Adrenal gland (tissue), 12 donors: ENCODE data around the gene TLK1. TPM values are rescaled to one million over a fixed set of nuclear protein-coding genes. Genes with fewer than 3 reads are reported as not detected.

Experiments used
- DNase-seq, 7 donors: peaks; one replicate each; pipeline ENCODE4 v3.0.0-alpha.2; 2019 to 2020
- H3K27ac ChIP-seq, 5 donors: fragments of 200-600 bp; sonication (generic) in 4 of 5; 1 replicate in 3 of 5; 2 replicates in 2 of 5; pipeline versions ENCODE4 v1.5.1 to v1.8.0; 2016 to 2020; ENCODE audit warnings: mild to moderate bottlenecking in 1 of 5
- H3K27me3 ChIP-seq: fragments of 200-600 bp; 2 replicates; pipeline ENCODE4 v1.8.0; 2021
- H3K36me3 ChIP-seq, 2 donors: fragments of 200-600 bp; replicated peaks in 1 of 2; 1 replicate in 1 of 2; 2 replicates in 1 of 2; pipeline versions ENCODE4 v1.5.1 to v1.8.0; 2018 to 2022
- H3K4me1 ChIP-seq, 2 donors: fragments of 200-600 bp; replicated peaks in 1 of 2; 1 replicate in 1 of 2; 2 replicates in 1 of 2; pipeline versions ENCODE4 v1.5.1 to v1.8.0; 2018 to 2021
- H3K4me3 ChIP-seq, 4 donors: fragments of 200-600 bp; sonication (generic) in 3 of 4; one replicate each; pipeline ENCODE4 v1.5.1; 2016 to 2018
- H3K9me3 ChIP-seq, 3 donors: fragments of 200-600 bp; sonication (generic) in 1 of 3; replicated peaks in 1 of 3; 1 replicate in 2 of 3; 2 replicates in 1 of 3; pipeline versions ENCODE4 v1.5.1 to v1.8.0; 2016 to 2021
- POLR2A ChIP-seq, 2 donors: fragments of 450-650 bp; IDR thresholded peaks; one replicate each; pipeline ENCODE4 v1.6.1; 2017; ENCODE audit warnings: antibody characterized with exemption in 2 of 2, mild to moderate bottlenecking in 2 of 2, moderate library complexity in 1 of 2
- WGBS, 4 donors: extraction: QIAGEN DNeasy Blood & Tissue Kit in 2 of 4; methylation state at CpG; one replicate each; pipeline versions ENCODE4 v1.1.5 to v1.1.7; 2013 to 2017; 5-methylcytosine and 5-hydroxymethylcytosine counted together
- intact Hi-C, 2 donors: fragments of 100-400 bp; cut with DNase I; formaldehyde crosslinking; loops; one replicate each; pipeline versions ENCODE4 v1.14.1 to v1.15.0; 2022 to 2023
- polyA plus RNA-seq, 3 donors: library from polyadenylated mRNA; stranded (reverse); fragments of 200-250 nt in 2 of 3; fragments of 350-450 nt in 1 of 3; fragmentation: Illumina TruSeq in 1 of 3; extraction: RNeasy Lipid Tissue Mini Kit (QIAGEN cat#74804) in 1 of 3; gene quantifications; one replicate each; pipeline ENCODE4 v1.2.3, GENCODE V29; 2013 to 2014
- total RNA-seq, 9 donors: library from RNA; depleted of rRNA in 4 of 9; stranded (reverse); fragments of >200 nt in 4 of 9; fragments of 120-200 nt in 1 of 9; fragmentation: NEBNext Ultra II Directional in 1 of 9; extraction: Animal tissue kit (Norgen Biotek cat#: 25700) in 1 of 9; gene quantifications; one replicate each; pipeline versions ENCODE4 v1.1.0 to v1.2.4, GENCODE V29; 2013 to 2023
- TF ChIP-seq, protein P1 (sequence below), 6 experiments: fragments of 450-650 bp in 4 of 6; fragments of 200-600 bp in 2 of 6; sonication (generic) in 1 of 6; IDR thresholded peaks; 1 replicate in 5 of 6; 2 replicates in 1 of 6; pipeline versions ENCODE4 v1.5.1 to v1.8.0; 2016 to 2021; ENCODE audit warnings: antibody characterized with exemption in 6 of 6, mild to moderate bottlenecking in 2 of 6, moderate library complexity in 1 of 6
- donor health status: healthy with polysubstance abuse.
- donor health status: Bipolar disorder and iron deficiency.
- donor health status: DM: yes; HTN: yes; CAD: no.
- donor health status: DM: no; HTN: no; CAD: no.
- donor health status: DM: no; HTN: no; CAD: no.
- donor health status: DM: yes; HTN: yes; CAD: no.

Gene TLK1
- total and polyA plus RNA-seq, 12 donors, result 16.5 to 84.0 (median 47.3) TPM

DNA sequence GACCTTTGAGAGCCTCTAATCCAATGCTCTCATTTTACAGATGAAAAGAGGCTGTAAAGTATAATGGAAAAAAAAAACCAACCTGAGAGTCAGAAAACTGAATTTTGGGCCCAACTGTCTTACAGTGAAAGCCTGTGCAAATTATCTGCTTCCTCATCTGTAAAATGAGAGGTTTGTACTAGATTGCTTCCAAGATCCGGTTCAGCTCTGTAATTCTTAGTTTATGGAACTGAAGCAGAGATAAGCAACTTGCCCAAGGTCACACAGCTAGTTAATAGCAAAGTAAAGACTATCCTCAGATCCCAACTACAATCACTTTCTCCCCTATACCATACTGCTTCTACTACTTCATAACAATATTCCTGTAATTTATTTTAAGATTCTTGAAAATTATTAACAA is 6.3 kb downstream of the TLK1 start:
- intact Hi-C loops, result no loop called here
- Histone ChIP-seq H3K4me1 (peaks cover 25 to 66% of the 10 kb centered on the region in 2 donors), H3K36me3 (no peaks in the 10 kb centered on the region), H3K9me3 (no peaks in the 10 kb centered on the region), H3K27me3 (no peaks in the 10 kb centered on the region), H3K4me3 (peak overlapping the region in 1 of 4 donors; percentile 7), H3K27ac (peak overlapping the region in 2 of 5 donors; percentile 41 to 57)
- DNase-seq, result peak in 1 of 7 donors; percentile 22
- 6 to 21% (median 9%) methylated on average over 1 of the region's 1 CpG for WGBS, 4 donors
- TF ChIP-seq, protein P1, sequence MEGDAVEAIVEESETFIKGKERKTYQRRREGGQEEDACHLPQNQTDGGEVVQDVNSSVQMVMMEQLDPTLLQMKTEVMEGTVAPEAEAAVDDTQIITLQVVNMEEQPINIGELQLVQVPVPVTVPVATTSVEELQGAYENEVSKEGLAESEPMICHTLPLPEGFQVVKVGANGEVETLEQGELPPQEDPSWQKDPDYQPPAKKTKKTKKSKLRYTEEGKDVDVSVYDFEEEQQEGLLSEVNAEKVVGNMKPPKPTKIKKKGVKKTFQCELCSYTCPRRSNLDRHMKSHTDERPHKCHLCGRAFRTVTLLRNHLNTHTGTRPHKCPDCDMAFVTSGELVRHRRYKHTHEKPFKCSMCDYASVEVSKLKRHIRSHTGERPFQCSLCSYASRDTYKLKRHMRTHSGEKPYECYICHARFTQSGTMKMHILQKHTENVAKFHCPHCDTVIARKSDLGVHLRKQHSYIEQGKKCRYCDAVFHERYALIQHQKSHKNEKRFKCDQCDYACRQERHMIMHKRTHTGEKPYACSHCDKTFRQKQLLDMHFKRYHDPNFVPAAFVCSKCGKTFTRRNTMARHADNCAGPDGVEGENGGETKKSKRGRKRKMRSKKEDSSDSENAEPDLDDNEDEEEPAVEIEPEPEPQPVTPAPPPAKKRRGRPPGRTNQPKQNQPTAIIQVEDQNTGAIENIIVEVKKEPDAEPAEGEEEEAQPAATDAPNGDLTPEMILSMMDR (IDR thresholded peaks at IDR 0.05), result no peak
- TF ChIP-seq POLR2A (IDR thresholded peaks at IDR 0.05), result no peak

DNA sequence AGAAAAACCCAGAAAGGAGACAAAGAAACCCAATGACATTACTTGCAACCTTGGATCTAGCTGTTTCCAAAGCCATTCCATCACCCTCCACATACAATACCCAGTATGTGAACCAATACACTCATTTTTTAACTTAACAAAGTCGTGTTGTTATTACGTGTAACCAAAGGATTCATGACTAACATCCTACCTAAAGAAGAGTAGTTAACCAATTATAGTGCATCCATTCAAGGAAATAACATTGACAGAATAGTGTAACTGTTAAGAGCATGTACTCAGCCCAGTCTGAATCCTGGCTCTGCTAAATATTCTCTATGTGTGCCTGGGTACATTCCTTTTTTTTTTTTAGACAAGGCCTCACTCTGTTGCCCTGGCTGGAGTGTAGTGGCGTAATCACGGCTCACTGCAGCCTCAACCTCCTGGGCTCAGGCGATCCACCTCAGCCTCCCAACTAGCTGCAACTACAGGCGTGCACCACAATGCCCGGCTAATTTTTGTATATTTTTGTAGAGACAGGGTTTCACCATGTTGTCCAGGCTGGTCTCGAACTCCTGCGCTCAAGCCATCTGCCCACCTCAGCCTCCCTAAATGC is 9.9 kb downstream of the TLK1 start:
- no peak overlapping the region for H3K27ac ChIP-seq
- H3K9me3 ChIP-seq, result no peaks in the 10 kb centered on the region
- peaks cover 19 to 56% of the 10 kb centered on the region in 2 donors for H3K4me1 ChIP-seq
- no peak overlapping the region for H3K4me3 ChIP-seq
- intact Hi-C loops, result no loop called here
- no peaks in the 10 kb centered on the region for H3K36me3 ChIP-seq
- TF ChIP-seq, protein P1 (IDR thresholded peaks at IDR 0.05), result no peak
- TF ChIP-seq POLR2A (IDR thresholded peaks at IDR 0.05), result no peak
- 92 to 95% (median 94%) methylated on average over 9 of the region's 9 CpGs for WGBS, 4 donors
- H3K27me3 ChIP-seq, result no peaks in the 10 kb centered on the region
- no peak for DNase-seq

DNA sequence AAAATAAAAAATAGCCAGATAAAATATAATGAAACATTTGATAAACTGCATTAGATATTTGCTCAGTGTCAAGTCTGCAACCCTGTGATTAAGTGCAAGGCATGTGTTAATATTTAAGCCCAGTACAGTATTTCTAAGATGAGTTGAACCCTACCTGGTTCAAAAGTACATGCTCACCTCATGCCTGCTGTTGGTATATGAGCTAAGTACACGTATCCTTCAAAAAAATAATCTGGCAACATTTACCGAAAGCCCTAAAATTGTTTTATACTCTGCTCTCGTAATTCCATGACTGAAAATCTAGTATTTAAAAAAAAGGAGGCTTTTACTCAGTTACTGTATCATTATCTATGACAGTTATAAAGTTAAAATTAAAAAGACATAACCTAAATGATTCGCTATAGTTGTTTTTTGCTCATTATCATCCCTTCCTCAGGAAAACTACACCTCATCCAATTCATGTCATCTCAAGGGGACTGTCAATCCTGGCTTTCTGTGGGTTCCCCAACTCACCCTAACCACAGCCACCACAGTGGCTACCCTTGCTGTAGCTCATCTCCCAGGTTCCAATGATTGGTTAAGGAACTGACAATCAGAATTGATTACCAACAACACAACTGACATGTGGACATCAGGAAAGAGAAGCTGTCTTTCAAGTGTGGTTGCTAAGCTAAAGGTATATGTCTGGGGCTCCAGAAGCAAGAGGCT is 10.6 kb downstream of the TLK1 start:
- intact Hi-C loops, result loop anchor here in 1 of 2 donors (10.0 kb wide), 1 partner anchor 55 kb away; no protein-coding TSS in a partner anchor
- no peaks in the 10 kb centered on the region for H3K27me3 ChIP-seq
- H3K4me1 ChIP-seq, result peaks cover 19 to 51% of the 10 kb centered on the region in 2 donors

More for the DNA sequence above, 10.6 kb downstream of the TLK1 start:
- Histone ChIP-seq H3K36me3 (no peaks in the 10 kb centered on the region), H3K4me3 (no peak overlapping the region), H3K9me3 (no peaks in the 10 kb centered on the region), H3K27ac (no peak overlapping the region)
- TF ChIP-seq, protein P1 (IDR thresholded peaks at IDR 0.05), result no peak
- no peak for TF ChIP-seq POLR2A (IDR thresholded peaks at IDR 0.05)
- WGBS, 4 donors, result 89 to 94% (median 91%) methylated on average over 4 of the region's 4 CpGs
- DNase-seq, result no peak
